ENCODE results near the gene AADACL4.
"Not testable (repeated sequence)": the region's sequence is repeated elsewhere in the genome, so short reads cannot be mapped to it uniquely, and the experiment has no call there.

The AADACL4 gene

DNA sequence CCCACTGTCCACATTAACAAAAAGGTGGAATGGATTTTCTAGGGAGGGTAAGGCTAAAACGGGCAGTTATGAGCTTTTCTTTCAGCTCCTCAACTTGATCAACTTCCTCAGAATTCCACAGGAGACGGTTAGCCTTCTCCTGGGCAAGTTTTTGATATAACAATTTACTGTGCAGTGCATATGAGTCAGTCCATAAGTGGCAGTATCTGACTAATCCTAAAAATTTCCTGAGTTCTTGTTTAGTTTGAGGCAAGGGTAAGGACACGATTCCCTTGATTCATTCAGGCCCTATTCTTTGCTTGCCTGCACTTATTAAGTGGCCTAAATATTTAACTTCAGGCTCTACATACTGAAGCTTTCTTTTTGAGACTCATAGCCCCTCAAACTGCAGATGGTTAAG is 65.8 kb downstream of the AADACL4 start:
- Histone ChIP-seq H3K79me2 (ENCODE audit: insufficient read depth, low read length) (no peaks in the 10 kb centered on the region), H3K27me3 (ENCODE audit: insufficient read depth, low read length, poor library complexity) (peaks cover 11% of the 10 kb centered on the region)

DNA sequence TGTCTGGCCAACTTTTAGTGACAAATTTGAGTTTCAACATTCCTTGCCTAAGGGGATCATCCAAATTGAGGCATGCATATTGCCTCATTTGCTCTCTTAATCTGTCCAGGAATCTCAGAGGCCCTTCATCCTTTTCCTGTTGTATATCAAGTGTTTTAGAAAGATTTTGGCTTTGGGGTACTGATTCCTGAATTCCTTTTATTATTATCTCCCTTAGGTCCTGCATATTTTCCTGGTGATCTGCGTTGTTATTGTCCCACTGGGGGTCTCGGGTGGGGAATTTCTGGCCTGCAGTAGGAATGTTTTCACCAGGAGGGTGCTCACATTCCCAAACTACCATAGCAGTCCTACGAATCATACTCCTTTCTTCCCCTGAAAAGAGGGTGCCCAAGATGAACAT is 67.7 kb downstream of the AADACL4 start:
- ATAC-seq (ENCODE audit: insufficient read depth, low read depth) (no peak), DNase-seq (no peak)

More for the DNA sequence above, 65.8 kb downstream of the AADACL4 start:
- Histone ChIP-seq H4K20me1 (ENCODE audit: insufficient read depth, low read length) (no peaks in the 10 kb centered on the region), H3K4me1 (ENCODE audit: insufficient read depth, low read length) (no peaks in the 10 kb centered on the region), H3K9me3 (ENCODE audit: insufficient read depth, low read length, severe bottlenecking) (no peaks in the 10 kb centered on the region), H2AFZ (ENCODE audit: low read depth, low read length) (no peak overlapping the region), H3K9ac (ENCODE audit: low read depth, low read length) (no peak overlapping the region), H3K4me3 (ENCODE audit: low read depth in 1 of 2, low read length in 2 of 2) (no peak overlapping the region), H3K36me3 (ENCODE audit: insufficient read depth, low read length) (no peaks in the 10 kb centered on the region), H3K4me2 (ENCODE audit: insufficient read depth, low read length) (no peak overlapping the region), H3K27ac (ENCODE audit: low read length) (no peak overlapping the region)
- ATAC-seq (ENCODE audit: insufficient read depth, low read depth) (no peak), DNase-seq (no peak)
- TF ChIP-seq EZH2 (IDR thresholded peaks at IDR 0.05; ENCODE audit: borderline replicate concordance, low read depth, low read length, severe bottlenecking), result no peak

DNA sequence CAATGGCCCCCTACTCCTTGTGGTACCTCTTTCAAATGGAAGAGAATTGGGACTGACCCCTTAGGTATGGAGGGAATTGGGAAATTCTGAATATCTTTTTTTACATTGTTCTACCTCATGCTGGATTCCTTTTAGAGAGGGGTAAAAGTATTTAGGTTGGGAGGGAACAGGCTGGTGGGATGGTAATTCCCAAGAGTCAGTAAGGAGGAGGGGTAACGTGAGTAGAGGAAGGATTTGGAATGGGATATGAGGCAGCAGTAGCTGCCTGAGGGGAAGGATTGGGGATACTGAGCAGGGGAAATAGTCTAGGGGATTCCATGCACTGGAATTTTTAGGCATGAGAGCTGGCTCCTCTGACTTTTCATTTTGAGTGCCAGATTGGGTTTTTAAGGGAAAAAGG is 68.2 kb downstream of the AADACL4 start:
- Histone ChIP-seq H3K79me2 (ENCODE audit: insufficient read depth, low read length) (no peaks in the 10 kb centered on the region), H2AFZ (ENCODE audit: low read depth, low read length) (no peak overlapping the region), H3K4me3 (ENCODE audit: low read depth in 1 of 2, low read length in 2 of 2) (no peak overlapping the region), H4K20me1 (ENCODE audit: insufficient read depth, low read length) (no peaks in the 10 kb centered on the region), H3K4me2 (ENCODE audit: insufficient read depth, low read length) (no peak overlapping the region), H3K9me3 (ENCODE audit: insufficient read depth, low read length, severe bottlenecking) (no peaks in the 10 kb centered on the region), H3K27me3 (ENCODE audit: insufficient read depth, low read length, poor library complexity) (peaks cover 11% of the 10 kb centered on the region), H3K4me1 (ENCODE audit: insufficient read depth, low read length) (no peaks in the 10 kb centered on the region), H3K9ac (ENCODE audit: low read depth, low read length) (no peak overlapping the region), H3K36me3 (ENCODE audit: insufficient read depth, low read length) (no peaks in the 10 kb centered on the region), H3K27ac (ENCODE audit: low read length) (no peak overlapping the region)
- DNase-seq (no peak), ATAC-seq (ENCODE audit: insufficient read depth, low read depth) (no peak)
- TF ChIP-seq EZH2 (IDR thresholded peaks at IDR 0.05; ENCODE audit: borderline replicate concordance, low read depth, low read length, severe bottlenecking), result no peak
- no peak for TF ChIP-seq CTCF (IDR thresholded peaks at IDR 0.05; ENCODE audit: borderline replicate concordance, extremely low read depth, low read length, poor library complexity, severe bottlenecking)

More for the DNA sequence above, 67.7 kb downstream of the AADACL4 start:
- Histone ChIP-seq H3K79me2 (ENCODE audit: insufficient read depth, low read length) (no peaks in the 10 kb centered on the region), H3K4me2 (ENCODE audit: insufficient read depth, low read length) (no peak overlapping the region), H3K4me3 (ENCODE audit: low read depth in 1 of 2, low read length in 2 of 2) (no peak overlapping the region), H3K9ac (ENCODE audit: low read depth, low read length) (no peak overlapping the region), H3K27ac (ENCODE audit: low read length) (no peak overlapping the region), H2AFZ (ENCODE audit: low read depth, low read length) (no peak overlapping the region), H3K4me1 (ENCODE audit: insufficient read depth, low read length) (no peaks in the 10 kb centered on the region), H3K36me3 (ENCODE audit: insufficient read depth, low read length) (no peaks in the 10 kb centered on the region), H3K9me3 (ENCODE audit: insufficient read depth, low read length, severe bottlenecking) (no peaks in the 10 kb centered on the region), H4K20me1 (ENCODE audit: insufficient read depth, low read length) (no peaks in the 10 kb centered on the region), H3K27me3 (ENCODE audit: insufficient read depth, low read length, poor library complexity) (peaks cover 11% of the 10 kb centered on the region)
- TF ChIP-seq EZH2 (IDR thresholded peaks at IDR 0.05; ENCODE audit: borderline replicate concordance, low read depth, low read length, severe bottlenecking), result no peak
- no peak for TF ChIP-seq CTCF (IDR thresholded peaks at IDR 0.05; ENCODE audit: borderline replicate concordance, extremely low read depth, low read length, poor library complexity, severe bottlenecking)

DNA sequence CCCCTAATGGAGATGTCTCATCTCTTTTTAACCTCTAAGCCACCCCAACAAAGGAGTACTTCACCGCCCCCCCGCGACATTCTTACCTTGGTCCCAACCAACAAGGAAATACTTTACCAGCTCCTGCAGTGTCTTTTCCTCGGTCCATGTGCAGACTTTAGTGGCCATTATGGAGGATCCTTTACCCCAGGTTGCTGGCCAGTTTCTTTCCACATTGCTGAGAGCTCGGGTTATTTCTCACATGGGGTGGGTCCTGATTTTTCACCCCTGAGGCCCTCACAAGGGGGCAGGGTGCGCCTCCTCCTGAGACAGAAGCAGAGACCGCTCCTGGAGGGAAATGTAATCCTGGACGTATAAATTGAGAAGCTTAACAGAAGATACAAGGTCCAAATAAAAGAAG is 69.0 kb downstream of the AADACL4 start:
- H3K36me3 ChIP-seq (ENCODE audit: insufficient read depth, low read length), result no peaks in the 10 kb centered on the region
- DNase-seq (no peak), ATAC-seq (ENCODE audit: insufficient read depth, low read depth) (no peak)
- H3K79me2 ChIP-seq (ENCODE audit: insufficient read depth, low read length), result no peaks in the 10 kb centered on the region
- H3K4me1 ChIP-seq (ENCODE audit: insufficient read depth, low read length), result no peaks in the 10 kb centered on the region
- H3K9me3 ChIP-seq (ENCODE audit: insufficient read depth, low read length, severe bottlenecking), result no peaks in the 10 kb centered on the region
- no peak overlapping the region for H2AFZ ChIP-seq (ENCODE audit: low read depth, low read length)
- H3K27ac ChIP-seq (ENCODE audit: low read length), result no peak overlapping the region
- H3K27me3 ChIP-seq (ENCODE audit: insufficient read depth, low read length, poor library complexity), result peaks cover 11% of the 10 kb centered on the region
- TF ChIP-seq CTCF (IDR thresholded peaks at IDR 0.05; ENCODE audit: borderline replicate concordance, extremely low read depth, low read length, poor library complexity, severe bottlenecking) (no peak), EZH2 (IDR thresholded peaks at IDR 0.05; ENCODE audit: borderline replicate concordance, low read depth, low read length, severe bottlenecking) (no peak)
- H3K9ac ChIP-seq (ENCODE audit: low read depth, low read length), result no peak overlapping the region
- no peak overlapping the region for H3K4me3 ChIP-seq (ENCODE audit: low read depth in 1 of 2, low read length in 2 of 2)
- no peak overlapping the region for H3K4me2 ChIP-seq (ENCODE audit: insufficient read depth, low read length)
- H4K20me1 ChIP-seq (ENCODE audit: insufficient read depth, low read length), result no peaks in the 10 kb centered on the region

DNA sequence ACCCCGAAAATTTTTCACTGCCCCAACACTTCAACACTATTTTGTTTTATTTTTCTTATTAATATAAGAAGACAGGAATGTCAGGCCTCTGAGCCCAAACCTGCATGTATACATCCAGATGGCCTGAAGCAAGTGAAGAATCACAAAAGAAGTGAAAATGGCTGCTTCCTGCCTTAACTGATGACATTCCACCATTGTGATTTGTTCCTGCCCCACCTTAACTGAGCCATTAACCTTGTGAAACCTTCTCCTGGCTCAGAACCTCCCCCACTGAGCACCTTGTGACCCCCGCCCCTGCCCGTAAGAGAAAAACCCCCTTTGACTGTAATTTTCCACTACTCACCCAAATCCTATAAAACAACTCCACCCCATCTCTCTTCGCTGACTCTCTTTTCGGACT is 69.8 kb downstream of the AADACL4 start:
- not testable (repeated sequence) for H3K36me3 ChIP-seq (ENCODE audit: insufficient read depth, low read length); H3K4me2 ChIP-seq (ENCODE audit: insufficient read depth, low read length); H3K9me3 ChIP-seq (ENCODE audit: insufficient read depth, low read length, severe bottlenecking); H3K79me2 ChIP-seq (ENCODE audit: insufficient read depth, low read length); DNase-seq; H4K20me1 ChIP-seq (ENCODE audit: insufficient read depth, low read length); H3K9ac ChIP-seq (ENCODE audit: low read depth, low read length); H3K4me3 ChIP-seq (ENCODE audit: low read depth in 1 of 2, low read length in 2 of 2); H2AFZ ChIP-seq (ENCODE audit: low read depth, low read length); H3K4me1 ChIP-seq (ENCODE audit: insufficient read depth, low read length); ATAC-seq (ENCODE audit: insufficient read depth, low read depth); H3K27ac ChIP-seq (ENCODE audit: low read length)
- H3K27me3 ChIP-seq (ENCODE audit: insufficient read depth, low read length, poor library complexity), result peaks cover 11% of the 10 kb centered on the region
